Measurements from ENCODE around the gene INTS11. TPM values are rescaled to one million over a fixed set of nuclear protein-coding genes. Genes with fewer than 3 reads are reported as not detected.

INTS11 gene
- total and polyA plus RNA-seq, 2 donors (not counting 1 experiment from before 2014, with no cell fraction given): 149 to 245 TPM

GRCh38 chr1:1319646-1319941 is 4.9 kb downstream of the INTS11 start:
- no peak overlapping the region for H3K4me3 Mint-ChIP-seq
- no peak for TF ChIP-seq CTCF (IDR thresholded peaks at IDR 0.05)
- no peak for TF ChIP-seq EZH2 (IDR thresholded peaks at IDR 0.05; ENCODE audit: borderline replicate concordance, insufficient read depth, low read depth, low read length, poor library complexity, severe bottlenecking)
- Histone ChIP-seq H3K36me3 (replicated peaks in 1 of 2; ENCODE audit: control extremely low read depth in 1 of 2, control insufficient read depth in 1 of 2, extremely low read depth in 1 of 2, insufficient read depth in 2 of 2, low read length in 1 of 2) (peaks cover 0 to 26% of the 10 kb centered on the region in 2 experiments), H3K4me1 (ENCODE audit: control insufficient read depth in 2 of 2, insufficient read depth in 2 of 2, low read length in 2 of 2) (peaks cover 8 to 18% of the 10 kb centered on the region in 2 donors), H3K9ac (ENCODE audit: low read length) (no peak overlapping the region), H3K27me3 (replicated peaks in 1 of 4; ENCODE audit: control extremely low read depth in 1 of 4, control insufficient read depth in 3 of 4, insufficient read depth in 4 of 4, low read length in 3 of 4) (no peaks in the 10 kb centered on the region), H3K4me2 (replicated peaks; ENCODE audit: low read depth, low read length, poor library complexity, severe bottlenecking) (no peak overlapping the region), H3K27ac (ENCODE audit: low read length in 2 of 2) (no peak overlapping the region), H4K20me1 (ENCODE audit: control insufficient read depth, insufficient read depth, low read length, poor library complexity, severe bottlenecking) (peaks cover 47% of the 10 kb centered on the region), H2AFZ (ENCODE audit: insufficient read depth, low read depth, low read length, poor library complexity, severe bottlenecking) (no peak overlapping the region), H3K9me3 (ENCODE audit: control extremely low read depth in 1 of 3, control insufficient read depth in 2 of 3, insufficient read depth in 1 of 3, low read length in 2 of 3) (no peaks in the 10 kb centered on the region), H3K4me3 (ENCODE audit: control extremely low read depth in 1 of 5, extremely low read depth in 1 of 5, insufficient read depth in 1 of 5, low read depth in 2 of 5, low read length in 4 of 5) (no peak overlapping the region), H3K79me2 (ENCODE audit: control insufficient read depth, insufficient read depth, low read length) (peaks cover 51% of the 10 kb centered on the region)
- ATAC-seq (ENCODE audit: low read depth): no peak
- H3K4me1 Mint-ChIP-seq: peaks cover 21% of the 10 kb centered on the region
- H3K9me3 Mint-ChIP-seq (ENCODE audit: insufficient read depth): no peaks in the 10 kb centered on the region
- H3K27ac Mint-ChIP-seq: no peak overlapping the region
- DNase-seq: no peak
- no peaks in the 10 kb centered on the region for H3K27me3 Mint-ChIP-seq
- WGBS (ENCODE audit: insufficient coverage): 90% methylated on average over 13 of the region's 13 CpGs
- ChIA-PET CTCF (no interaction called here), POLR2A (no interaction called here)
- intact Hi-C loops (cut with micrococcal nuclease): no loop called here

- no peaks in the 10 kb centered on the region for H3K9me3 ChIP-seq (ENCODE audit: control extremely low read depth in 1 of 3, control insufficient read depth in 2 of 3, insufficient read depth in 1 of 3, low read length in 2 of 3)
- H4K20me1 ChIP-seq (ENCODE audit: control insufficient read depth, insufficient read depth, low read length, poor library complexity, severe bottlenecking): peaks cover 47% of the 10 kb centered on the region
- H2AFZ ChIP-seq (ENCODE audit: insufficient read depth, low read depth, low read length, poor library complexity, severe bottlenecking): no peak overlapping the region
- no peak overlapping the region for H3K4me2 ChIP-seq (replicated peaks; ENCODE audit: low read depth, low read length, poor library complexity, severe bottlenecking)
- Mint-ChIP-seq H3K27ac (no peak overlapping the region), H3K4me3 (no peak overlapping the region), H3K27me3 (no peaks in the 10 kb centered on the region), H3K9me3 (ENCODE audit: insufficient read depth) (no peaks in the 10 kb centered on the region), H3K4me1 (peaks cover 20% of the 10 kb centered on the region)
- DNase-seq (no peak), ATAC-seq (ENCODE audit: low read depth) (no peak)
- no peaks in the 10 kb centered on the region for H3K27me3 ChIP-seq (replicated peaks in 1 of 4; ENCODE audit: control extremely low read depth in 1 of 4, control insufficient read depth in 3 of 4, insufficient read depth in 4 of 4, low read length in 3 of 4)
- H3K9ac ChIP-seq (ENCODE audit: low read length): no peak overlapping the region
- POLR2A ChIA-PET: no interaction called here
- CTCF ChIA-PET: no interaction called here
- H3K4me1 ChIP-seq (ENCODE audit: control insufficient read depth in 2 of 2, insufficient read depth in 2 of 2, low read length in 2 of 2): peaks cover 8 to 18% of the 10 kb centered on the region in 2 donors
- H3K4me3 ChIP-seq (ENCODE audit: control extremely low read depth in 1 of 5, extremely low read depth in 1 of 5, insufficient read depth in 1 of 5, low read depth in 2 of 5, low read length in 4 of 5): no peak overlapping the region
- TF ChIP-seq CTCF (IDR thresholded peaks at IDR 0.05): no peak
- TF ChIP-seq EZH2 (IDR thresholded peaks at IDR 0.05; ENCODE audit: borderline replicate concordance, insufficient read depth, low read depth, low read length, poor library complexity, severe bottlenecking): no peak
- no peak overlapping the region for H3K27ac ChIP-seq (ENCODE audit: low read length in 2 of 2)
- H3K36me3 ChIP-seq (replicated peaks in 1 of 2; ENCODE audit: control extremely low read depth in 1 of 2, control insufficient read depth in 1 of 2, extremely low read depth in 1 of 2, insufficient read depth in 2 of 2, low read length in 1 of 2): peaks cover 0 to 32% of the 10 kb centered on the region in 2 experiments
- 94% methylated on average over 35 of the region's 36 CpGs for WGBS (ENCODE audit: insufficient coverage)
- peaks cover 47% of the 10 kb centered on the region for H3K79me2 ChIP-seq (ENCODE audit: control insufficient read depth, insufficient read depth, low read length)
- intact Hi-C loops (cut with micrococcal nuclease): no loop called here
Observed at GRCh38 chr1:1318777-1319645, 5.4 kb downstream of the INTS11 start.
